SK-N-MC (cell line): ENCODE results near the gene ZBTB20.

ENCODE experiments used
- FOXP2 ChIP-seq: optimal IDR thresholded peaks from 2 replicates; pipeline ENCODE3; 2011; ENCODE audit warnings: mild to moderate bottlenecking, moderate library complexity; ENCODE audit not compliant: insufficient read depth; ENCODE audit errors: extremely low read length, control extremely low read depth
- POLR2AphosphoS5 ChIP-seq: IDR thresholded peaks from 2 replicates; pipeline ENCODE4 v1.6.1; 2012; ENCODE audit warnings: mild to moderate bottlenecking, low read depth, low read length, borderline replicate concordance

- TF ChIP-seq POLR2AphosphoS5 (no peak), FOXP2 (no peak)
Observed at GRCh38 chr3:114962189-114962588, 184.9 kb downstream of the ZBTB20 start.
